ENCODE data around the gene HNRNPLL.

DNA sequence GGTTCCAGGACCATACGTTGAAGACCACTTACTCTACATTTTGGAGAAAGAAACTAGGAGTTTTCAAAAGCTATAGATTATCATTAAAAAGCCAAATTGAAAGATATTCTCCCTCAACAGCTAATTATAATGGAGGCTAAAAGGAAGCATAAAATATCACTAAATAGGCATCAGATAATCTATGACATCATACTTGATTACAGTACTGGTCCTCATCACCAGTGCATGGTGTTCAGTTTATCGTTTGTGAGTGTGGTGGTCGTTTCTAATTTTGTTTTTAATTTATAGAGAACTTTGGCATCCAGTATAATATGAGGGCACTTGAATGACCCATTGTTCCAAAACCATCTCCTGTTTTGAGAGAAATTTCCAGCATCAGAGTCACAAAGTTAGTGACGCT lies 80.9 kb downstream of the HNRNPLL start:
- TF ChIP-seq MAX (IDR thresholded peaks at IDR 0.05): no peak
- TF ChIP-seq, protein P1, sequence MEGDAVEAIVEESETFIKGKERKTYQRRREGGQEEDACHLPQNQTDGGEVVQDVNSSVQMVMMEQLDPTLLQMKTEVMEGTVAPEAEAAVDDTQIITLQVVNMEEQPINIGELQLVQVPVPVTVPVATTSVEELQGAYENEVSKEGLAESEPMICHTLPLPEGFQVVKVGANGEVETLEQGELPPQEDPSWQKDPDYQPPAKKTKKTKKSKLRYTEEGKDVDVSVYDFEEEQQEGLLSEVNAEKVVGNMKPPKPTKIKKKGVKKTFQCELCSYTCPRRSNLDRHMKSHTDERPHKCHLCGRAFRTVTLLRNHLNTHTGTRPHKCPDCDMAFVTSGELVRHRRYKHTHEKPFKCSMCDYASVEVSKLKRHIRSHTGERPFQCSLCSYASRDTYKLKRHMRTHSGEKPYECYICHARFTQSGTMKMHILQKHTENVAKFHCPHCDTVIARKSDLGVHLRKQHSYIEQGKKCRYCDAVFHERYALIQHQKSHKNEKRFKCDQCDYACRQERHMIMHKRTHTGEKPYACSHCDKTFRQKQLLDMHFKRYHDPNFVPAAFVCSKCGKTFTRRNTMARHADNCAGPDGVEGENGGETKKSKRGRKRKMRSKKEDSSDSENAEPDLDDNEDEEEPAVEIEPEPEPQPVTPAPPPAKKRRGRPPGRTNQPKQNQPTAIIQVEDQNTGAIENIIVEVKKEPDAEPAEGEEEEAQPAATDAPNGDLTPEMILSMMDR (IDR thresholded peaks at IDR 0.05 in 2 of 3, conservative IDR thresholded peaks at IDR 0.05 in 1 of 3; ENCODE audit: borderline replicate concordance in 1 of 3, insufficient read depth in 1 of 3, low read depth in 2 of 3, low read length in 2 of 3): no peak
- TF ChIP-seq RAD21 (IDR thresholded peaks at IDR 0.05; ENCODE audit: low read depth): no peak
- no peak for TF ChIP-seq POLR2AphosphoS5 (IDR thresholded peaks at IDR 0.05; ENCODE audit: low read depth, low read length)
- no peak for TF ChIP-seq EZH2phosphoT487 (IDR thresholded peaks at IDR 0.05; ENCODE audit: borderline replicate concordance)
- TF ChIP-seq POLR2A (IDR thresholded peaks at IDR 0.05; ENCODE audit: borderline replicate concordance, extremely low read depth, insufficient read depth, insufficient read length): no peak
- TF ChIP-seq EZH2 (IDR thresholded peaks at IDR 0.05): no peak
- no peak for TF ChIP-seq ZFX (IDR thresholded peaks at IDR 0.05)
